ENCODE measurements around the gene SKIDA1.

Gene SKIDA1

GRCh38 chr10:21501731-21502347, 23.6 kb downstream of the SKIDA1 start:
- Mint-ChIP-seq H3K4me3 (peak overlapping the region in 1 of 3 experiments; percentile 62), H3K27ac (peak overlapping the region; percentile 48 to 95 (median 95)), H3K36me3 (ENCODE audit: low read depth) (no peaks in the 10 kb centered on the region), H3K4me1 (peaks cover 71% of the 10 kb centered on the region), H3K9me3 (no peaks in the 10 kb centered on the region), H3K27me3 (ENCODE audit: low read depth) (peaks cover 31% of the 10 kb centered on the region)
- no peak for TF ChIP-seq CTCF (IDR thresholded peaks at IDR 0.05; ENCODE audit: unreplicated experiment in 3 of 3)

GRCh38 chr10:21501091-21501490, 24.4 kb downstream of the SKIDA1 start:
- peak overlapping the region; percentile 62 to 85 (median 75) for H3K4me3 Mint-ChIP-seq
- H3K27me3 Mint-ChIP-seq (ENCODE audit: low read depth), result peaks cover 25% of the 10 kb centered on the region
- H3K36me3 Mint-ChIP-seq (ENCODE audit: low read depth), result no peaks in the 10 kb centered on the region
- H3K27ac Mint-ChIP-seq, result peak overlapping the region; percentile 48 to 95 (median 95)
- H3K4me1 Mint-ChIP-seq, result peaks cover 64% of the 10 kb centered on the region
- TF ChIP-seq CTCF (IDR thresholded peaks at IDR 0.05; ENCODE audit: unreplicated experiment in 3 of 3), result no peak
- no peaks in the 10 kb centered on the region for H3K9me3 Mint-ChIP-seq

GRCh38 chr10:21500578-21500910, 24.9 kb downstream of the SKIDA1 start:
- Mint-ChIP-seq H3K4me3 (peak overlapping the region; percentile 62 to 85 (median 75)), H3K27ac (peak overlapping the region; percentile 48 to 95 (median 95)), H3K36me3 (ENCODE audit: low read depth) (no peaks in the 10 kb centered on the region), H3K4me1 (peaks cover 59% of the 10 kb centered on the region), H3K27me3 (ENCODE audit: low read depth) (peaks cover 25% of the 10 kb centered on the region), H3K9me3 (no peaks in the 10 kb centered on the region)
- no peak for TF ChIP-seq CTCF (IDR thresholded peaks at IDR 0.05; ENCODE audit: unreplicated experiment in 3 of 3)

- Mint-ChIP-seq H3K27me3 (ENCODE audit: low read depth) (peaks cover 25% of the 10 kb centered on the region), H3K36me3 (ENCODE audit: low read depth) (no peaks in the 10 kb centered on the region), H3K4me3 (peak overlapping the region; percentile 62 to 85 (median 83)), H3K9me3 (no peaks in the 10 kb centered on the region), H3K27ac (peak overlapping the region; percentile 48 to 95 (median 95)), H3K4me1 (peaks cover 61% of the 10 kb centered on the region)
- no peak for TF ChIP-seq CTCF (IDR thresholded peaks at IDR 0.05; ENCODE audit: unreplicated experiment in 3 of 3)
Observed at GRCh38 chr10:21499701-21500577, 25.5 kb downstream of the SKIDA1 start.

- Mint-ChIP-seq H3K36me3 (ENCODE audit: low read depth) (no peaks in the 10 kb centered on the region), H3K9me3 (no peaks in the 10 kb centered on the region), H3K27ac (peak overlapping the region; percentile 48 to 95 (median 95)), H3K27me3 (ENCODE audit: low read depth) (peaks cover 25% of the 10 kb centered on the region), H3K4me1 (peaks cover 62% of the 10 kb centered on the region), H3K4me3 (peak overlapping the region; percentile 62 to 85 (median 83))
- no peak for TF ChIP-seq CTCF (IDR thresholded peaks at IDR 0.05; ENCODE audit: unreplicated experiment in 3 of 3)
Observed at GRCh38 chr10:21498986-21499385, 26.5 kb downstream of the SKIDA1 start.

All from nephron (organoid).